ENCODE measurements around the gene PTPRN2. TPM values are rescaled to one million over a fixed set of nuclear protein-coding genes. Genes with fewer than 3 reads are reported as not detected.

The PTPRN2 gene
- total and polyA plus RNA-seq, 7 donors = 0.47 to 0.82 (median 0.51) TPM

DNA sequence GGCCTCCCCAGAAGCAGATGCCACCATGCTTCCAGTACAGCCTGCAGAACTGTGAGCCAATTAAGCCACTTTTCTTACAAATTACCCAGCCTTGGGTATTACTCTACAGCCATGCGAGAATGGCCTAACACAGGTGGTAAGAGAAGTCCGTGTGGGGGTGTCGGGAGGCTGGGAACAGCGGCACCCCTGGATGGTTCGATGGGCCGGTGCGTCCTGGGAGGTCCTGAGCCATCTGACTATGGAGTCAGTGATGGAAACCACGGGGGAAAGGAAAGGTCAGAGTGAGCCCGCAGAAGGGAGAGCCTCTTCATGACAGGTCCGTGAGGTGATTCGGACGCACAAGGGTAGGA lies 2.5 kb upstream of the PTPRN2 start:
- 84 to 90% (median 86%) methylated on average over 12 of the region's 12 CpGs for WGBS, 3 donors
- Histone ChIP-seq H3K4me3 (no peak overlapping the region), H3K4me1 (peaks cover 7% of the 10 kb centered on the region), H3K9me3 (no peaks in the 10 kb centered on the region), H3K27me3 (ENCODE audit: insufficient read depth in 3 of 3, low read length in 2 of 3) (peaks cover 0 to 34% (median 10%) of the 10 kb centered on the region in 3 donors), H3K36me3 (ENCODE audit: insufficient read depth in 1 of 2, low read depth in 1 of 2) (no peaks in the 10 kb centered on the region), H3K27ac (no peak overlapping the region)
- no peak for TF ChIP-seq CTCF (IDR thresholded peaks at IDR 0.05)
- ATAC-seq (no peak), DNase-seq (no peak)
- intact Hi-C loops (cut with DNase I) = no loop called here

DNA sequence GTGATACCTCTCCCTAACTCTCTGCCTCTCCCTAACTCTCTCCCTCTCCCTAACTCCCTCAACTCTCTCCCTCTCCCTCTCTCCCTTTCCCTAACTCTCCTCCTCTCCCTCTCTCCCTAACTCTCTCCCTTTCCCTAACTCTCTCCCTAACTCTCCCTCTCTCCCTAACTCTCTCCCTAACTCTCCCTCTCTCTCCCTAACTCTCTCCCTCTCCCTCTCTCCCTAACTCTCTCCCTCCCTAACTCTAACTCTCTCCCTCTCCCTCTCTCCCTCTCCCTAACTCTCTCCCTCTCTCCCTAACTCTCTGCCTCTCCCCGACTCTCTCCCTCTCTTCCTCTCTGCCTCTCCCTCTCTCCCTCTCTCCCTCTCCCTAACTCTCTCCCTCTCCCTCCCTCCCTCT lies 2.0 kb upstream of the PTPRN2 start:
- no peak for TF ChIP-seq CTCF (IDR thresholded peaks at IDR 0.05)
- intact Hi-C loops (cut with DNase I) = no loop called here
- no peak for ATAC-seq
- no peak overlapping the region for H3K27ac ChIP-seq
- peaks cover 0 to 39% (median 10%) of the 10 kb centered on the region in 3 donors for H3K27me3 ChIP-seq (ENCODE audit: insufficient read depth in 3 of 3, low read length in 2 of 3)
- no peak for DNase-seq
- WGBS, 3 donors = 28 to 38% (median 38%) methylated on average over 1 of the region's 1 CpG
- H3K9me3 ChIP-seq = no peaks in the 10 kb centered on the region
- peaks cover 7% of the 10 kb centered on the region for H3K4me1 ChIP-seq
- no peak overlapping the region for H3K4me3 ChIP-seq
- H3K36me3 ChIP-seq (ENCODE audit: insufficient read depth in 1 of 2, low read depth in 1 of 2) = no peaks in the 10 kb centered on the region

- 28 to 32% (median 30%) methylated on average over 16 of the region's 16 CpGs for WGBS, 3 donors
- Histone ChIP-seq H3K36me3 (ENCODE audit: insufficient read depth in 1 of 2, low read depth in 1 of 2) (no peaks in the 10 kb centered on the region), H3K9me3 (no peaks in the 10 kb centered on the region), H3K4me3 (no peak overlapping the region), H3K27ac (no peak overlapping the region), H3K4me1 (peaks cover 7% of the 10 kb centered on the region), H3K27me3 (ENCODE audit: insufficient read depth in 3 of 3, low read length in 2 of 3) (peaks cover 0 to 46% (median 12%) of the 10 kb centered on the region in 3 donors)
- no peak for TF ChIP-seq CTCF (IDR thresholded peaks at IDR 0.05)
- no peak for ATAC-seq
- intact Hi-C loops (cut with DNase I) = no loop called here
- DNase-seq = no peak
These were observed 1.3 kb upstream of the PTPRN2 start for GRCh38 chr7:158588878-158589442.

DNA sequence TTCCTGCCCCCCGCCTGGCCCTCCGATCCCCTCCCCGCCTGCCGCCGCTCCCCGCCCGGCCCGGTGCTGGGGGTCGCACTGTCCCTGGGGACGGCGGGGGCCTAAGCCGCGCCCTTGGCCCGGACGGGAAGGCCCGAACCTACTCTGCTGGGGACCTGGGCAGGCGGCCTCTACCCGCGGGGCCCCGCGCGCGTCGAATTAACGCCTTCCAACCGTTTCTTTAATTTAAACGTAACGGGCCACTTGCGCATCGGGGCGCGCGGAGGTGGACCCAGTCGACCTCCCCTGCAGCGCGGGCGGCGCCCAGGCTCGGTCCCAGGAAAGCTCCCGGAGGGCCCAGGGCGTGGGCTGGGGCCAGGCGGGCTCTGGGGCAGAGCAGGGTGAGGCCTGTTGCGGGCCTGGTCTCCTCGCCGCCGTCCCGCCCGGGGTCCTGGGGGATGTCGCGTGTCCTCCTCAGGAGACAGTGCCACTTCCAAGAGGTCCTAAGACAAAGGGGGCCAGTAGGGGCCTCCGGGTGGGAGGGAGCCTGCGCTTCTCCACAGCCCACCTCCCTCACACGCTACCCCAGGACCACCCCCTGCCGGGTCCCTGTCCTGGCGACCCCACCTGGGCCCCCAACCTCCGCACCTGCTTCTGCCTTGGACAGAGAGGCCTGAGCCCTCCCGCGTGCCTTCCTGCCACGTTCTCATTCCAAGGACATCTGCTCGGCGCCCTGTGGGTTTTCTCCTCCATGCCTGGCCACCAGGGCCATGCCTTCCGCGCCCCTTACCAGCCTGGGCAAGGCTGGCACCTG lies 658 bp upstream of the PTPRN2 start:
- Histone ChIP-seq H3K36me3 (ENCODE audit: insufficient read depth in 1 of 2, low read depth in 1 of 2) (no peaks in the 10 kb centered on the region), H3K27ac (no peak overlapping the region), H3K27me3 (ENCODE audit: insufficient read depth in 3 of 3, low read length in 2 of 3) (peaks cover 0 to 53% (median 14%) of the 10 kb centered on the region in 3 donors), H3K4me3 (peak overlapping the region; percentile 49), H3K9me3 (no peaks in the 10 kb centered on the region), H3K4me1 (peaks cover 7% of the 10 kb centered on the region)
- DNase-seq (no peak), ATAC-seq (peak in 2 of 4 donors; percentile 11 to 14)
- TF ChIP-seq CTCF (IDR thresholded peaks at IDR 0.05) = no peak
- intact Hi-C loops (cut with DNase I) = no loop called here
- WGBS, 3 donors = 6 to 8% (median 7%) methylated on average over 39 to 63 of the region's 63 CpGs

Data from psoas muscle (tissue), 8 donors.